ENCODE measurements around the gene DHRS7B.
"Not testable (repeated sequence)": the region's sequence is repeated elsewhere in the genome, so short reads cannot be mapped to it uniquely, and the experiment has no call there.

DHRS7B gene

DNA sequence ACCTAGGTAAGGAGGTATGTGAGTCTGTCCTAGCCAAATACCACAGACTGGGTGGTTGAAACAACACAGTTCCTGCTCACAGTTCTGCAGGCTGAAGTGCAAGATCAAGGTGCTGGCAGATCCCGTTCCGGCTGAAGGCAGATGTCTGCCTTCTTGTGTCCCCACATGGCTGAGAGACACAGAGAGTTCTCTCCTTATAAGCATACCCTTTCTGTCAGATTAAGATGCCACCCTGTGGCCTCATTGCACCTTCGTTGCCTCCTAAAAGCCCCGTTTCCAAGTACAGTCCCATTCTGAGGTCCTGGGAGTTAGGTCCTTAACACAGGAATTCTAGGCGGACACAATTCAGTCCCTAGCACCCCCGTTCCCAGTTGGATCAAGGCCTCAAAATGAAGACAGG is 96.3 kb downstream of the DHRS7B start:
- DNase-seq = no peak
- 95% methylated on average over 6 of the region's 6 CpGs for WGBS (ENCODE audit: insufficient coverage)
- POLR2A ChIA-PET = no interaction called here
- CTCF ChIA-PET = no interaction called here
- H3K9me3 ChIP-seq (ENCODE audit: control extremely low read depth in 1 of 5, control insufficient read depth in 4 of 5, insufficient read depth in 2 of 5, low read depth in 1 of 5, low read length in 4 of 5) = peaks cover 0 to 8% (median 3%) of the 10 kb centered on the region in 5 experiments
- H3K4me3 ChIP-seq (ENCODE audit: control insufficient read depth in 1 of 7, extremely low read depth in 1 of 7, insufficient read depth in 4 of 7, low read depth in 2 of 7, low read length in 6 of 7) = no peak overlapping the region
- peaks cover 2 to 28% (median 10%) of the 10 kb centered on the region in 4 experiments for H3K36me3 ChIP-seq (ENCODE audit: control insufficient read depth in 4 of 4, insufficient read depth in 4 of 4, low read length in 3 of 4)
- H3K4me1 ChIP-seq (ENCODE audit: control extremely low read depth in 1 of 4, control insufficient read depth in 4 of 4, insufficient read depth in 4 of 4, low read length in 3 of 4) = no peaks in the 10 kb centered on the region
- H3K27ac ChIP-seq (ENCODE audit: insufficient read depth in 1 of 2, low read depth in 1 of 2, low read length in 2 of 2, poor library complexity in 1 of 2, severe bottlenecking in 2 of 2) = no peak overlapping the region
- H3K27me3 ChIP-seq (replicated peaks in 2 of 5; ENCODE audit: control insufficient read depth in 4 of 5, insufficient read depth in 5 of 5, low read length in 4 of 5) = no peaks in the 10 kb centered on the region

DNA sequence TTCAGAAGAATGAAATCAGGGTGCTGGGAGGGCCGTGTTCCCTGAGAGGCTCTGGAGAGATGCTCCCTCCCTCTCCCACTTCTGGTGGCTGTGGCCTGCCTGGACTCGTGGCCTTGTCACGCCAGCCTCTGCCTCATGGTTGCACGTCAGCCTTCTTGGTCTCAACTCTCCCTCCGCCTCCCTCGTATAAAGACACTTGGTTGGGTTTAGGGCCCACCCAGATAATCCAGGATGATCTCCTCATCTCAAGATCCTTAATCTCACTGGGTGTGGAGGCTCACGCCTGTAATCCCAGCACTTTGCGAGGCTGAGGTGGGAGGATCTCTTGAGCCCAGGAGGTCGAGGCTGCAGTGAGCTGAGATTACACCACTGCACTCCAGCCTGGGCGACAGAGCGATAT is 100.5 kb downstream of the DHRS7B start:
- H3K4me3 ChIP-seq (ENCODE audit: control insufficient read depth in 1 of 7, extremely low read depth in 1 of 7, insufficient read depth in 4 of 7, low read depth in 2 of 7, low read length in 6 of 7); POLR2A ChIA-PET; CTCF ChIA-PET; H3K4me1 ChIP-seq (ENCODE audit: control extremely low read depth in 1 of 4, control insufficient read depth in 4 of 4, insufficient read depth in 4 of 4, low read length in 3 of 4); DNase-seq; H3K27ac ChIP-seq (ENCODE audit: insufficient read depth in 1 of 2, low read depth in 1 of 2, low read length in 2 of 2, poor library complexity in 1 of 2, severe bottlenecking in 2 of 2); H3K27me3 ChIP-seq (replicated peaks in 2 of 5; ENCODE audit: control insufficient read depth in 4 of 5, insufficient read depth in 5 of 5, low read length in 4 of 5); H3K9me3 ChIP-seq (ENCODE audit: control extremely low read depth in 1 of 5, control insufficient read depth in 4 of 5, insufficient read depth in 2 of 5, low read depth in 1 of 5, low read length in 4 of 5); H3K36me3 ChIP-seq (ENCODE audit: control insufficient read depth in 4 of 4, insufficient read depth in 4 of 4, low read length in 3 of 4): not testable (repeated sequence)
- WGBS (ENCODE audit: insufficient coverage) = 95% methylated on average over 11 of the region's 11 CpGs

DNA sequence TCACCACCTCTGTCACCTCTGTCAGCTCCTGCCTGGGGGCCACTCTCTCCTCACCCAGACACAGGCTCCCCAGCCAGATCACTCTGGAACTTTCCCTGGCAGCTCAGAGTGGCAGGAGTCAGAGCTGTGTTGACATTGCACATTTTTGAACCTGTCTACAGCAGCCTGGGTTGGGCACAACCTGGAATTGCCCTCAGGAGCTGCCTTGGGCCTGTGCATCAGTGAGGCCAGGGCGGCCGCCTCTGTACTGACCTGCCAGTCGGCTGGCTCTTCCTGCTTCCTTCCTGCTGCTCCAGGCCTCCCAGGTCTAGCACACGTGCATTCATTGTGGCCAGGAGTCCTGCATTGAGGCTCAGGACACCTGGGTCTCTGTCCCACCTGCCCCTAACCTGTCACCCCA is 101.3 kb downstream of the DHRS7B start:
- 72% methylated on average over 4 of the region's 4 CpGs for WGBS (ENCODE audit: insufficient coverage)
- peaks cover 0 to under 1% (median 0%) of the 10 kb centered on the region in 4 experiments for H3K36me3 ChIP-seq (ENCODE audit: control insufficient read depth in 4 of 4, insufficient read depth in 4 of 4, low read length in 3 of 4)
- ChIA-PET CTCF (interaction anchor here (0.8 kb wide), 1 partner anchor 9 kb away, joined by 3 read pairs; no protein-coding TSS in a partner anchor), POLR2A (no interaction called here)
- no peak overlapping the region for H3K27ac ChIP-seq (ENCODE audit: insufficient read depth in 1 of 2, low read depth in 1 of 2, low read length in 2 of 2, poor library complexity in 1 of 2, severe bottlenecking in 2 of 2)
- no peak overlapping the region for H3K4me3 ChIP-seq (ENCODE audit: control insufficient read depth in 1 of 7, extremely low read depth in 1 of 7, insufficient read depth in 4 of 7, low read depth in 2 of 7, low read length in 6 of 7)
- H3K9me3 ChIP-seq (ENCODE audit: control extremely low read depth in 1 of 5, control insufficient read depth in 4 of 5, insufficient read depth in 2 of 5, low read depth in 1 of 5, low read length in 4 of 5) = peaks cover 0 to 4% (median 0%) of the 10 kb centered on the region in 5 experiments
- no peak for DNase-seq
- H3K4me1 ChIP-seq (ENCODE audit: control extremely low read depth in 1 of 4, control insufficient read depth in 4 of 4, insufficient read depth in 4 of 4, low read length in 3 of 4) = no peaks in the 10 kb centered on the region
- no peaks in the 10 kb centered on the region for H3K27me3 ChIP-seq (replicated peaks in 2 of 5; ENCODE audit: control insufficient read depth in 4 of 5, insufficient read depth in 5 of 5, low read length in 4 of 5)

DNA sequence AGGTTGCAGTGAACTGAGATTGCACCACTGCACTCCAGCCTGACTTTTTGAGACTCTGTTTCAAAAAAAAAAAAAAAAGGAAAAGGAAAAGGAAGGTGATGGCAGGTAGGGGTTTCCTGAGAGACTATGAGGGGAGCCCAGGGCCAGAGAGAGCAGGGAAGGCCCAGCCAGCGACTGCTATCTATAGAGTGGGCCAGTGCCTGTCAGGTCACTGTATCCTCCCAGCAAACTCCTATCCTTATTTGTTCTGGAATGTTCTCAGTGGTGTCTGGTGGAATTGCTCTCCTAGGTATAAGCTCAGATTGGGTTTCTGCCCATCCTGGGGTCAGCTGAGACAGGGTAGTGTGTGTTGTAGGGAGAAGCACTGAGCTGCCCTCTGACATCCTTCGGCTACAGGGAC is 102.1 kb downstream of the DHRS7B start:
- Histone ChIP-seq H3K4me3 (ENCODE audit: control insufficient read depth in 1 of 7, extremely low read depth in 1 of 7, insufficient read depth in 4 of 7, low read depth in 2 of 7, low read length in 6 of 7) (no peak overlapping the region), H3K27me3 (replicated peaks in 2 of 5; ENCODE audit: control insufficient read depth in 4 of 5, insufficient read depth in 5 of 5, low read length in 4 of 5) (no peaks in the 10 kb centered on the region), H3K27ac (ENCODE audit: insufficient read depth in 1 of 2, low read depth in 1 of 2, low read length in 2 of 2, poor library complexity in 1 of 2, severe bottlenecking in 2 of 2) (no peak overlapping the region), H3K36me3 (ENCODE audit: control insufficient read depth in 4 of 4, insufficient read depth in 4 of 4, low read length in 3 of 4) (no peaks in the 10 kb centered on the region), H3K9me3 (ENCODE audit: control extremely low read depth in 1 of 5, control insufficient read depth in 4 of 5, insufficient read depth in 2 of 5, low read depth in 1 of 5, low read length in 4 of 5) (peaks cover 0 to 7% (median 0%) of the 10 kb centered on the region in 5 experiments), H3K4me1 (ENCODE audit: control extremely low read depth in 1 of 4, control insufficient read depth in 4 of 4, insufficient read depth in 4 of 4, low read length in 3 of 4) (no peaks in the 10 kb centered on the region)
- whole genome bisulfite sequencing (ENCODE audit: insufficient coverage) = no CpG with 5 or more reads among the region's 2 CpGs
- ChIA-PET POLR2A (interaction anchor here (0.7 kb wide), 1 partner anchor 20 kb away, joined by 4 read pairs; no protein-coding TSS in a partner anchor), CTCF (interaction anchor here (0.8 to 1.0 kb wide), 2 partner anchors 8 to 147 kb away, joined by 3 read pairs; no protein-coding TSS in a partner anchor)
- DNase-seq = no peak

DNA sequence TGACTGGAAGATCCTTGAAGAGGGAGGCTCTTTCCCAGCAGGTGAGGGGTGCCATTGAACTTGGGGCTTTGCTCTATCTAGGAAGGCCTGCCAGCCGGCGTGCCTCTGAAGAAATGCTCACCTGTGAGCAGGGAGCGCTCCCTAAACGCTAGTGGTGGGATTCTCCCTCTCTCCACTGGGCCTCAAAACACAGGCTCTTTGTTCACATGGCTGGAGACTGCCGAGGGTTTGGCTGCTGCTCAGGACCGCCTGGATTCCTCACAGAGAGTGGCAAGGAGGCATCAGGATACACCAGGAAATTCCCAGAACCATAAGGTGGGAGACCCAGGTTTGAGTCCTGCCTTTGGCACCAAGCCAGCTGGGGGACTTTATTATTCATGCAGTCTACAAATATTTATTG is 104.8 kb downstream of the DHRS7B start:
- DNase-seq = no peak
- H3K4me3 ChIP-seq (ENCODE audit: control insufficient read depth in 1 of 7, extremely low read depth in 1 of 7, insufficient read depth in 4 of 7, low read depth in 2 of 7, low read length in 6 of 7) = no peak overlapping the region
- H3K9me3 ChIP-seq (ENCODE audit: control extremely low read depth in 1 of 5, control insufficient read depth in 4 of 5, insufficient read depth in 2 of 5, low read depth in 1 of 5, low read length in 4 of 5) = peaks cover 0 to 7% (median 0%) of the 10 kb centered on the region in 5 experiments
- H3K27ac ChIP-seq (ENCODE audit: insufficient read depth in 1 of 2, low read depth in 1 of 2, low read length in 2 of 2, poor library complexity in 1 of 2, severe bottlenecking in 2 of 2) = no peak overlapping the region
- no peaks in the 10 kb centered on the region for H3K36me3 ChIP-seq (ENCODE audit: control insufficient read depth in 4 of 4, insufficient read depth in 4 of 4, low read length in 3 of 4)
- no peaks in the 10 kb centered on the region for H3K4me1 ChIP-seq (ENCODE audit: control extremely low read depth in 1 of 4, control insufficient read depth in 4 of 4, insufficient read depth in 4 of 4, low read length in 3 of 4)
- 96% methylated on average over 6 of the region's 6 CpGs for WGBS (ENCODE audit: insufficient coverage)
- ChIA-PET POLR2A (no interaction called here), CTCF (no interaction called here)
- H3K27me3 ChIP-seq (replicated peaks in 2 of 5; ENCODE audit: control insufficient read depth in 4 of 5, insufficient read depth in 5 of 5, low read length in 4 of 5) = no peaks in the 10 kb centered on the region

DNA sequence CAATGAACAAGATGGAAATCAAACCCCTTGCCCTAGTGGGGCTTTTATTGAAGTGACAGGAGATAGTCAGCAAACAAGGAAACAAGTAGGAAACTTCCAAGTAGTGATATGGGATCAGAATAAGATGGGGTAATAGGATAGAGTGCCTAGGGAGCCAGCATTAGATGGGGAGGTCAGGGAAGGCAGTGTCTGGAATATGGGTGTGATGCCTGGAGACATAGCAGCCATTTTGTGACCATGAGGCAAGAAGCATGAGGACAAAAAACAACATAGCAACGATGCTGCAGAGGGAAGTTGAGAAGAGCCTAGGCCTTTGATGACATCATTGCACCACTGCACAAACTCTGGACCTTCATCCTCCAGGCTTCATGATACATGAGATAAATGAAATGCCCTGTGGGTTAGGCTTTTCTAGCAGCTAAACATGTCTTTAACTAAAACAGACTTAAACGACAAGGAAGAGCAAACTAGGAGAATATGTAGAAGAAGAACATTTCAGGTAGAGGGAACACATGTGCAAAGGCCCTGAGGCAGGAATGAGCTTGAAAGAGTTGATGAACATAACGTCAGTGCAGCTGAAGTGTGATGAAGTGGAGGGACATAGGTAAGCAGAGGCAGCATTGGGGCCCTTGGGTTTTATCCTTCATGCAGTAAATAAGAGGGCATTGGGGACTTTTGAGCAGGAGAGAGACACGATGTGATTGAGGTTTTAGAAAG is 105.4 kb downstream of the DHRS7B start:
- CTCF ChIA-PET = no interaction called here
- 98% methylated on average over 4 of the region's 4 CpGs for WGBS (ENCODE audit: insufficient coverage)
- H3K27me3 ChIP-seq (replicated peaks in 2 of 5; ENCODE audit: control insufficient read depth in 4 of 5, insufficient read depth in 5 of 5, low read length in 4 of 5) = no peaks in the 10 kb centered on the region
- H3K36me3 ChIP-seq (ENCODE audit: control insufficient read depth in 4 of 4, insufficient read depth in 4 of 4, low read length in 3 of 4) = no peaks in the 10 kb centered on the region
- no peak overlapping the region for H3K27ac ChIP-seq (ENCODE audit: insufficient read depth in 1 of 2, low read depth in 1 of 2, low read length in 2 of 2, poor library complexity in 1 of 2, severe bottlenecking in 2 of 2)
- POLR2A ChIA-PET = no interaction called here
- no peak for DNase-seq
- H3K4me3 ChIP-seq (ENCODE audit: control insufficient read depth in 1 of 7, extremely low read depth in 1 of 7, insufficient read depth in 4 of 7, low read depth in 2 of 7, low read length in 6 of 7) = no peak overlapping the region
- no peaks in the 10 kb centered on the region for H3K4me1 ChIP-seq (ENCODE audit: control extremely low read depth in 1 of 4, control insufficient read depth in 4 of 4, insufficient read depth in 4 of 4, low read length in 3 of 4)
- peaks cover 0 to 7% (median 0%) of the 10 kb centered on the region in 5 experiments for H3K9me3 ChIP-seq (ENCODE audit: control extremely low read depth in 1 of 5, control insufficient read depth in 4 of 5, insufficient read depth in 2 of 5, low read depth in 1 of 5, low read length in 4 of 5)

DNA sequence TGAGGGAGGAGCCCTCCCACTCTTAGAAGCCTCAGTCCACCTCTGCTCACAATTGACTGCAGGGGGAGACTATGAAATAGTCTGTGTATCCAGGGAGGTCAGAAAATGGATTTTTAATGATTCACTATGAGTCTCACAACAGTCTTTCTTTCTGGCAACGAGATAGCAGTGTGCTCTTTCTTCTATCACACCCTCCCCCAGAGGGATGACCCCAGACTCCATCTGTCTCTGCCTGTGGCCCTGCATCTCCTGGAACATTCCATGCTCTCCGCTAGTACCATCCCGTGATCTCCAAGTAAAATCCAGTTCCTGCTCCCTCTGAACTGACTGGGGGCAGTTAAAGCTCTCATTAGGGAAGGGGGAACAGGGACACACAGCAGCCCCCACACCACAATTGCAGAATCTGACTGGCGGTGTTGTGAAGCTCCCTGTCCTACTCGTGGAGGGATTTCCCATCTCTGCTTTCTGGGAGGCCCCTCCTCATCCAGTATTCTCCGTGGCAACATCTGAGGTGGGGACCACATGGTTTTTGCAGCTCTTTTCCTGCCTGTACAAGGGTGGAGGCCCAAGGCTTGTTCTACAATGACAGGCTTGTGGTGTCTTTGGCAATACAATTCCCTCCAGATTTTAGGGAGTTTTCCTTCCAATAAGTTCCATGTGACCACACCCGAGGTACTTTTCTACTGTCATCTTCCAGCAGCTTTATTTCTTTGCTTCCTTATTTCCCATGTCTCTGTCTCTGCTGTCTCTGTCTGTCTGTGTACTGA is 107.0 kb downstream of the DHRS7B start:
- CTCF ChIA-PET = no interaction called here
- H3K27me3 ChIP-seq (replicated peaks in 2 of 5; ENCODE audit: control insufficient read depth in 4 of 5, insufficient read depth in 5 of 5, low read length in 4 of 5) = no peaks in the 10 kb centered on the region
- H3K27ac ChIP-seq (ENCODE audit: insufficient read depth in 1 of 2, low read depth in 1 of 2, low read length in 2 of 2, poor library complexity in 1 of 2, severe bottlenecking in 2 of 2) = no peak overlapping the region
- H3K4me3 ChIP-seq (ENCODE audit: control insufficient read depth in 1 of 7, extremely low read depth in 1 of 7, insufficient read depth in 4 of 7, low read depth in 2 of 7, low read length in 6 of 7) = no peak overlapping the region
- WGBS (ENCODE audit: insufficient coverage) = 92% methylated on average over 7 of the region's 7 CpGs
- POLR2A ChIA-PET = no interaction called here
- no peaks in the 10 kb centered on the region for H3K36me3 ChIP-seq (ENCODE audit: control insufficient read depth in 4 of 4, insufficient read depth in 4 of 4, low read length in 3 of 4)
- peaks cover 0 to 7% (median 0%) of the 10 kb centered on the region in 5 experiments for H3K9me3 ChIP-seq (ENCODE audit: control extremely low read depth in 1 of 5, control insufficient read depth in 4 of 5, insufficient read depth in 2 of 5, low read depth in 1 of 5, low read length in 4 of 5)
- no peaks in the 10 kb centered on the region for H3K4me1 ChIP-seq (ENCODE audit: control extremely low read depth in 1 of 4, control insufficient read depth in 4 of 4, insufficient read depth in 4 of 4, low read length in 3 of 4)
- DNase-seq = no peak
